Activated naive CD4-positive, alpha-beta T cell treated with anti-CD3 and anti-CD28 coated beads, Interleukin-2, amount 50 U/mL, for 24 hours (primary cell): ENCODE data around the gene EDEM3.
"Not testable (repeated sequence)": the region's sequence is repeated elsewhere in the genome, so short reads cannot be mapped to it uniquely, and the experiment has no call there.

ENCODE experiments used
- H3K27ac Mint-ChIP-seq: one replicate; pipeline ENCODE4 v1.8.0; 2021; ENCODE audit warnings: mild to moderate bottlenecking, mixed read lengths
- H3K27me3 Mint-ChIP-seq: one replicate; pipeline ENCODE4 v1.8.0; 2021; ENCODE audit warnings: mixed read lengths
- H3K36me3 Mint-ChIP-seq: one replicate; pipeline ENCODE4 v1.8.0; 2021; ENCODE audit warnings: mixed read lengths
- H3K4me1 Mint-ChIP-seq: one replicate; pipeline ENCODE4 v1.8.0; 2021; ENCODE audit warnings: mixed read lengths
- H3K4me3 Mint-ChIP-seq: one replicate; pipeline ENCODE4 v1.8.0; 2021; ENCODE audit warnings: mild to moderate bottlenecking, mixed read lengths
- H3K9me3 Mint-ChIP-seq: one replicate; pipeline ENCODE4 v1.8.0; 2021; ENCODE audit warnings: mixed read lengths

Gene EDEM3

GRCh38 chr1:184716158-184716557 lies 38.5 kb downstream of the EDEM3 start:
- Mint-ChIP-seq H3K36me3 (peaks cover 7% of the 10 kb centered on the region), H3K27me3 (no peaks in the 10 kb centered on the region), H3K27ac (no peak overlapping the region), H3K9me3 (no peaks in the 10 kb centered on the region), H3K4me1 (peaks cover 3% of the 10 kb centered on the region), H3K4me3 (no peak overlapping the region)

GRCh38 chr1:184709418-184709817 lies 45.2 kb downstream of the EDEM3 start:
- H3K4me1 Mint-ChIP-seq = peaks cover 6% of the 10 kb centered on the region
- H3K9me3 Mint-ChIP-seq = no peaks in the 10 kb centered on the region
- H3K27me3 Mint-ChIP-seq = no peaks in the 10 kb centered on the region
- H3K36me3 Mint-ChIP-seq = peaks cover 14% of the 10 kb centered on the region
- no peak overlapping the region for H3K27ac Mint-ChIP-seq
- no peak overlapping the region for H3K4me3 Mint-ChIP-seq

- Mint-ChIP-seq H3K36me3 (peaks cover 18% of the 10 kb centered on the region), H3K27ac (peak overlapping the region; percentile 9)
These were observed 46.5 kb downstream of the EDEM3 start for GRCh38 chr1:184708084-184708676.

GRCh38 chr1:184705271-184705670 lies 49.4 kb downstream of the EDEM3 start:
- Mint-ChIP-seq H3K36me3 (peaks cover 28% of the 10 kb centered on the region), H3K27me3 (no peaks in the 10 kb centered on the region), H3K9me3 (no peaks in the 10 kb centered on the region), H3K27ac (no peak overlapping the region), H3K4me1 (peaks cover 9% of the 10 kb centered on the region), H3K4me3 (no peak overlapping the region)

More at GRCh38 chr1:184708084-184708676, 46.5 kb downstream of the EDEM3 start:
- no peaks in the 10 kb centered on the region for H3K9me3 Mint-ChIP-seq
- H3K4me1 Mint-ChIP-seq = peaks cover 6% of the 10 kb centered on the region
- no peak overlapping the region for H3K4me3 Mint-ChIP-seq
- H3K27me3 Mint-ChIP-seq = no peaks in the 10 kb centered on the region

- Mint-ChIP-seq H3K4me3 (no peak overlapping the region), H3K36me3 (peaks cover 23% of the 10 kb centered on the region), H3K9me3 (no peaks in the 10 kb centered on the region), H3K4me1 (peaks cover 17% of the 10 kb centered on the region), H3K27me3 (no peaks in the 10 kb centered on the region), H3K27ac (no peak overlapping the region)
These were observed 52.8 kb downstream of the EDEM3 start for GRCh38 chr1:184701816-184702215.

- peak overlapping the region; percentile 53 for H3K27ac Mint-ChIP-seq
- H3K36me3 Mint-ChIP-seq = peaks cover 27% of the 10 kb centered on the region
- no peak overlapping the region for H3K4me3 Mint-ChIP-seq
These were observed 55.7 kb downstream of the EDEM3 start for GRCh38 chr1:184698969-184699368.

GRCh38 chr1:184698016-184698415 lies 56.6 kb downstream of the EDEM3 start:
- Mint-ChIP-seq H3K4me3 (no peak overlapping the region), H3K27me3 (no peaks in the 10 kb centered on the region), H3K36me3 (peaks cover 23% of the 10 kb centered on the region), H3K27ac (no peak overlapping the region), H3K4me1 (peaks cover 25% of the 10 kb centered on the region), H3K9me3 (no peaks in the 10 kb centered on the region)

More at GRCh38 chr1:184698969-184699368, 55.7 kb downstream of the EDEM3 start:
- peaks cover 25% of the 10 kb centered on the region for H3K4me1 Mint-ChIP-seq
- no peaks in the 10 kb centered on the region for H3K9me3 Mint-ChIP-seq
- H3K27me3 Mint-ChIP-seq = no peaks in the 10 kb centered on the region

GRCh38 chr1:184696403-184696802 lies 58.3 kb downstream of the EDEM3 start:
- Mint-ChIP-seq H3K9me3 (no peaks in the 10 kb centered on the region), H3K36me3 (peaks cover 16% of the 10 kb centered on the region), H3K27ac (peak overlapping the region; percentile 80), H3K4me1 (peaks cover 25% of the 10 kb centered on the region), H3K27me3 (no peaks in the 10 kb centered on the region), H3K4me3 (no peak overlapping the region)

GRCh38 chr1:184695023-184695422 lies 59.6 kb downstream of the EDEM3 start:
- Mint-ChIP-seq H3K4me3 (no peak overlapping the region), H3K4me1 (peaks cover 19% of the 10 kb centered on the region), H3K27me3 (no peaks in the 10 kb centered on the region), H3K27ac (no peak overlapping the region), H3K9me3 (no peaks in the 10 kb centered on the region), H3K36me3 (peaks cover 13% of the 10 kb centered on the region)

GRCh38 chr1:184693011-184693410 lies 61.6 kb downstream of the EDEM3 start:
- peaks cover 7% of the 10 kb centered on the region for H3K36me3 Mint-ChIP-seq
- no peaks in the 10 kb centered on the region for H3K27me3 Mint-ChIP-seq
- no peak overlapping the region for H3K27ac Mint-ChIP-seq
- no peaks in the 10 kb centered on the region for H3K9me3 Mint-ChIP-seq
- H3K4me3 Mint-ChIP-seq = no peak overlapping the region
- peaks cover 8% of the 10 kb centered on the region for H3K4me1 Mint-ChIP-seq

- H3K4me3 Mint-ChIP-seq = no peak overlapping the region
- H3K36me3 Mint-ChIP-seq = peaks cover 7% of the 10 kb centered on the region
- H3K9me3 Mint-ChIP-seq = no peaks in the 10 kb centered on the region
- peaks cover 8% of the 10 kb centered on the region for H3K4me1 Mint-ChIP-seq
- no peak overlapping the region for H3K27ac Mint-ChIP-seq
- no peaks in the 10 kb centered on the region for H3K27me3 Mint-ChIP-seq
These were observed 62.8 kb downstream of the EDEM3 start for GRCh38 chr1:184691719-184692324.

GRCh38 chr1:184686540-184686939 lies 68.1 kb downstream of the EDEM3 start:
- Mint-ChIP-seq H3K9me3 (no peaks in the 10 kb centered on the region), H3K4me3 (no peak overlapping the region), H3K36me3 (peaks cover 4% of the 10 kb centered on the region), H3K4me1 (no peaks in the 10 kb centered on the region), H3K27ac (no peak overlapping the region), H3K27me3 (no peaks in the 10 kb centered on the region)

- Mint-ChIP-seq H3K27ac (no peak overlapping the region), H3K36me3 (peaks cover 4% of the 10 kb centered on the region), H3K27me3 (no peaks in the 10 kb centered on the region), H3K4me3 (no peak overlapping the region), H3K9me3 (peaks cover 4% of the 10 kb centered on the region), H3K4me1 (no peaks in the 10 kb centered on the region)
These were observed 69.5 kb downstream of the EDEM3 start for GRCh38 chr1:184685116-184685515.

- H3K27me3 Mint-ChIP-seq = no peaks in the 10 kb centered on the region
- H3K4me3 Mint-ChIP-seq = no peak overlapping the region
- H3K9me3 Mint-ChIP-seq = peaks cover 4% of the 10 kb centered on the region
These were observed 70.2 kb downstream of the EDEM3 start for GRCh38 chr1:184684285-184685074.

GRCh38 chr1:184682956-184683355 lies 71.7 kb downstream of the EDEM3 start:
- peaks cover 4% of the 10 kb centered on the region for H3K9me3 Mint-ChIP-seq

More at GRCh38 chr1:184684285-184685074, 70.2 kb downstream of the EDEM3 start:
- Mint-ChIP-seq H3K27ac (no peak overlapping the region), H3K36me3 (peaks cover 4% of the 10 kb centered on the region), H3K4me1 (no peaks in the 10 kb centered on the region)

GRCh38 chr1:184680611-184681225 lies 73.9 kb downstream of the EDEM3 start:
- not testable (repeated sequence) for H3K27me3 Mint-ChIP-seq, H3K27ac Mint-ChIP-seq, H3K36me3 Mint-ChIP-seq, H3K4me3 Mint-ChIP-seq, H3K9me3 Mint-ChIP-seq, H3K4me1 Mint-ChIP-seq

More at GRCh38 chr1:184682956-184683355, 71.7 kb downstream of the EDEM3 start:
- peaks cover 4% of the 10 kb centered on the region for H3K36me3 Mint-ChIP-seq
- no peaks in the 10 kb centered on the region for H3K4me1 Mint-ChIP-seq
- H3K27me3 Mint-ChIP-seq = no peaks in the 10 kb centered on the region
- no peak overlapping the region for H3K4me3 Mint-ChIP-seq
- H3K27ac Mint-ChIP-seq = no peak overlapping the region
